GM12892 (cell line): ENCODE measurements around the gene ILK. TPM values are rescaled to one million over a fixed set of nuclear protein-coding genes. Genes with fewer than 3 reads are reported as not detected.

Experiments used
- DNase-seq: peaks from one replicate; pipeline ENCODE4 v3.0.0; 2011; ENCODE audit not compliant: insufficient read length
- FAIRE-seq: peaks from 2 replicates; lab custom pipeline; 2011; peaks lifted over from hg19 to GRCh38; lab: Jason Lieb, UNC
- POLR2A ChIP-seq: IDR thresholded peaks from 2 replicates; pipeline ENCODE4 v1.6.1; 2011; ENCODE audit warnings: low read depth, low read length, control low read depth
- POLR2AphosphoS5 ChIP-seq: IDR thresholded peaks from 2 replicates; pipeline ENCODE4 v1.6.1; 2011; ENCODE audit warnings: low read depth, low read length, control low read depth
- TAF1 ChIP-seq: IDR thresholded peaks from 2 replicates; pipeline ENCODE4 v1.6.1; 2011; ENCODE audit warnings: low read depth, mild to moderate bottlenecking, control low read depth, low read length, borderline replicate concordance
- polyA plus RNA-seq: library from polyadenylated mRNA; unstranded; fragments of >200 nt; gene quantifications from one replicate; pipeline ENCODE4 v1.2.1, GENCODE V29; 2012; ENCODE audit warnings: missing spikeins, inconsistent platforms; ENCODE audit not compliant: missing spikeins

Gene ILK
- 72.8 TPM for polyA plus RNA-seq

GRCh38 chr11:6603287-6604080 lies at the start of gene ILK, which contains the start of gene RRP8:
Gene ILK (plus strand): TSS chr11:6603774. CDS start chr11:6604272, 498 bp downstream.
Gene RRP8 (minus strand): TSS chr11:6603616. CDS start chr11:6603502, 114 bp downstream.
- DNase-seq (peak; percentile 93), FAIRE-seq (peak; percentile 99)
- TF ChIP-seq POLR2AphosphoS5 (peak; percentile 80), POLR2A (peak; percentile 85), TAF1 (peak; percentile 84)

- FAIRE-seq = peak; percentile 42
- DNase-seq = no peak
- no peak for TF ChIP-seq POLR2AphosphoS5
- no peak for TF ChIP-seq TAF1
- TF ChIP-seq POLR2A = no peak
Measured at GRCh38 chr11:6554828-6555706, 48.5 kb upstream of the ILK start.

GRCh38 chr11:6556139-6556949 lies 47.2 kb upstream of the ILK start:
- no peak for DNase-seq
- peak; percentile 9 for FAIRE-seq
- TF ChIP-seq TAF1 (no peak), POLR2AphosphoS5 (no peak), POLR2A (no peak)

GRCh38 chr11:6557063-6557462 lies 46.5 kb upstream of the ILK start:
- no peak for FAIRE-seq

GRCh38 chr11:6557761-6558674 lies 45.6 kb upstream of the ILK start:
- no peak for TF ChIP-seq TAF1
- no peak for TF ChIP-seq POLR2A
- no peak for TF ChIP-seq POLR2AphosphoS5
- FAIRE-seq (no peak), DNase-seq (no peak)

More at GRCh38 chr11:6557063-6557462, 46.5 kb upstream of the ILK start:
- no peak for TF ChIP-seq TAF1
- no peak for TF ChIP-seq POLR2A
- DNase-seq = no peak

- no peak for DNase-seq
- no peak for TF ChIP-seq TAF1
- TF ChIP-seq POLR2AphosphoS5 = no peak
- no peak for TF ChIP-seq POLR2A
- FAIRE-seq = no peak
Measured at GRCh38 chr11:6559369-6559768, 44.2 kb upstream of the ILK start.

GRCh38 chr11:6561288-6561687 lies 42.3 kb upstream of the ILK start:
- TF ChIP-seq TAF1 (no peak), POLR2A (no peak), POLR2AphosphoS5 (no peak)

GRCh38 chr11:6563121-6563619 lies 40.4 kb upstream of the ILK start:
- no peak for DNase-seq
- no peak for FAIRE-seq
- TF ChIP-seq POLR2AphosphoS5 (no peak), POLR2A (no peak), TAF1 (no peak)

More at GRCh38 chr11:6561288-6561687, 42.3 kb upstream of the ILK start:
- DNase-seq (no peak), FAIRE-seq (no peak)

GRCh38 chr11:6563667-6564066 lies 39.9 kb upstream of the ILK start:
- TF ChIP-seq POLR2A (no peak), TAF1 (no peak), POLR2AphosphoS5 (no peak)
- FAIRE-seq = no peak
- no peak for DNase-seq
